A673 (cell line): Measurements from ENCODE around the gene GALNT18. TPM values are rescaled to one million over a fixed set of nuclear protein-coding genes. Genes with fewer than 3 reads are reported as not detected.

ENCODE experiments used
- BruUV-seq: library from RNA; stranded (reverse); fragments of 400-500 nt; replicated peaks from 2 replicates; lab custom pipeline; 2021; lab: Mats Ljungman, UMichigan
- CTCF ChIA-PET: fragments of 300-600 bp; sonication (Branson Sonifier 250); formaldehyde crosslinking; loops from one replicate; lab custom pipeline; 2022; ENCODE audit warnings: antibody characterized with exemption; lab: Charles Lee
- POLR2A ChIA-PET: fragments of 300-600 bp; sonication (Branson Sonifier 250); formaldehyde crosslinking; loops from one replicate; lab custom pipeline; 2022; ENCODE audit warnings: antibody characterized with exemption; ENCODE audit not compliant: low non-redundant PET; lab: Charles Lee
- DNase-seq: peaks from one replicate; pipeline ENCODE4 v3.0.0-alpha.2; 2015; ENCODE audit warnings: low spot score
- H3K27ac ChIP-seq: fragments of 200-600 bp; sonication (generic); 2 replicates; pipeline ENCODE4 v1.5.1; 2016; ENCODE audit warnings: mixed run types, low read depth, mild to moderate bottlenecking, mixed read lengths, antibody characterized with exemption, low read length; ENCODE audit not compliant: poor library complexity, severe bottlenecking
- H3K27me3 ChIP-seq: fragments of 200-600 bp; sonication (generic); replicated peaks from 2 replicates; pipeline ENCODE4 v1.6.1; 2017; ENCODE audit warnings: mixed run types, low read depth, mild to moderate bottlenecking, mixed read lengths, antibody characterized with exemption, low read length; ENCODE audit not compliant: insufficient read depth, poor library complexity
- H3K36me3 ChIP-seq: fragments of 200-600 bp; sonication (generic); 2 replicates; pipeline ENCODE4 v1.6.1; 2016; ENCODE audit warnings: mixed run types, mild to moderate bottlenecking, mixed read lengths, antibody characterized with exemption, low read length; ENCODE audit not compliant: insufficient read depth, poor library complexity, severe bottlenecking
- H3K4me1 ChIP-seq: fragments of 200-600 bp; sonication (generic); 2 replicates; pipeline ENCODE4 v1.6.1; 2017; ENCODE audit warnings: mixed run types, mild to moderate bottlenecking, mixed read lengths, antibody characterized with exemption, low read length; ENCODE audit not compliant: insufficient read depth, poor library complexity, severe bottlenecking
- H3K4me3 ChIP-seq: fragments of 200-600 bp; sonication (generic); 2 replicates; pipeline ENCODE4 v1.5.1; 2016; ENCODE audit warnings: low read depth, mixed run types, mild to moderate bottlenecking, mixed read lengths, low read length; ENCODE audit not compliant: poor library complexity, severe bottlenecking
- H3K9me3 ChIP-seq: fragments of 200-600 bp; sonication (generic); 2 replicates; pipeline ENCODE4 v1.6.1; 2016; ENCODE audit warnings: mixed run types, low read depth, mild to moderate bottlenecking, mixed read lengths, antibody characterized with exemption, low read length; ENCODE audit not compliant: poor library complexity, severe bottlenecking
- CTCF ChIP-seq: fragments of 300-800, 200-600 bp; sonication (generic); conservative IDR thresholded peaks from 2 replicates; pipeline ENCODE4 v1.5.1; 2017; ENCODE audit warnings: low read depth, mild to moderate bottlenecking, antibody characterized with exemption, low read length, moderate library complexity, mixed read lengths
- EZH2 ChIP-seq: fragments of 200-600 bp; sonication (generic); IDR thresholded peaks from 2 replicates; pipeline ENCODE4 v1.6.1; 2017; ENCODE audit warnings: borderline replicate concordance, low read depth, mild to moderate bottlenecking, mixed read lengths, antibody characterized with exemption, low read length; ENCODE audit not compliant: poor library complexity, severe bottlenecking
- intact Hi-C: fragments of 100-400 bp; cut with micrococcal nuclease; formaldehyde crosslinking; loops from one replicate; pipeline ENCODE4 v1.10.0; 2022; ENCODE audit not compliant: unreplicated experiment
- total RNA-seq: library from RNA; stranded (reverse); gene quantifications from 2 replicates; pipeline ENCODE4 v1.2.3, GENCODE V29; 2021

Gene GALNT18
- total RNA-seq, 1 experiment from 2014 or later = 0.37 TPM

- no peak overlapping the region for H3K4me3 ChIP-seq
- no TSS peak for BruUV-seq
- ChIA-PET POLR2A (no interaction called here), CTCF (no interaction called here)
- no peak for DNase-seq
- no peaks in the 10 kb centered on the region for H3K9me3 ChIP-seq
- TF ChIP-seq CTCF (no peak), EZH2 (no peak)
- H3K27ac ChIP-seq = no peak overlapping the region
- no peaks in the 10 kb centered on the region for H3K4me1 ChIP-seq
- no peaks in the 10 kb centered on the region for H3K27me3 ChIP-seq
- no peaks in the 10 kb centered on the region for H3K36me3 ChIP-seq
- intact Hi-C loops = no loop called here
These were observed 325.4 kb downstream of the GALNT18 start for GRCh38 chr11:11296434-11296833.

- Histone ChIP-seq H3K4me3 (no peak overlapping the region), H3K36me3 (no peaks in the 10 kb centered on the region), H3K4me1 (no peaks in the 10 kb centered on the region), H3K27me3 (no peaks in the 10 kb centered on the region), H3K9me3 (no peaks in the 10 kb centered on the region), H3K27ac (no peak overlapping the region)
- no TSS peak for BruUV-seq
- TF ChIP-seq EZH2 = no peak
- TF ChIP-seq CTCF = no peak
- CTCF ChIA-PET = no interaction called here
- intact Hi-C loops = no loop called here
- no peak for DNase-seq
- POLR2A ChIA-PET = no interaction called here
These were observed 327.3 kb downstream of the GALNT18 start for GRCh38 chr11:11294551-11294855.

- DNase-seq = no peak
- H3K27ac ChIP-seq = no peak overlapping the region
- H3K36me3 ChIP-seq = no peaks in the 10 kb centered on the region
- TF ChIP-seq CTCF (no peak), EZH2 (no peak)
- intact Hi-C loops = no loop called here
- ChIA-PET POLR2A (no interaction called here), CTCF (no interaction called here)
- BruUV-seq = no TSS peak
- no peak overlapping the region for H3K4me3 ChIP-seq
- H3K4me1 ChIP-seq = no peaks in the 10 kb centered on the region
- no peaks in the 10 kb centered on the region for H3K27me3 ChIP-seq
- H3K9me3 ChIP-seq = no peaks in the 10 kb centered on the region
These were observed 327.8 kb downstream of the GALNT18 start for GRCh38 chr11:11293798-11294550.
